ENCODE measurements around the gene ZBTB43.

DNA sequence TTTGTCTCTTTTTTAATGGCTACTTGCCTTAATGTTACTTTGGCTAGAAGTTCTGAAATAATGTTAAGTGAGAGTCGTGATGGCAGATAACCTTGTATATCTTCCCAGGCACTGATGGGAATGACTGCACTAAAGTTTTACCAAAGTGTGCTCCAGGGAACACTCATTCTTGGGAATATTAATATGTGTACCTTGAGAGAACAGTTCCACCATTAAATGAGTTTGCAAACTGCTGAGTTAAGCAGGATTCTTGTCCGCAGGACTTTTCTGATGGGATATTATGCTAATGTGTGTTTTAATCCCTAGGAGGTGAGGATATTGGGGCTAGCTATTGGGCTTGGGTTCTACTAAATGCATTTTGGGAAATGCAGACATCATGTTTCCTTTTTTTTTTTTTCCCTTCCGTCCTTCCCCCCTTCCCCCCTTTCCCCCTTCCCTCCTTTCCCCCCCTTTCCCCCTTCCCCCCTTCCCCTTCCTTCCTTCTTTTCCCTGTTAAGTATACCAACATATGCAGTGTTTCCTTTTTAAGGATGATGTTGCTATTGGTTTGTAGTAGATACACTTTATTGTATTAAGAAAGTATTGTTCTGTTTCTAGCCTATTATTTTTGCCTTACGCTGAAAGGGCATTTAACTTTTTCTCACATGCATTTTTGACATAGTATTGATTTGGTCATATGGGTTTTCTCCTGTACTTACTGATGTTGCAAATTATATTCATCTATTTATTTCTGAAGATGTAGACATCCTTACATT is 71.1 kb downstream of the ZBTB43 start:
- TF ChIP-seq EZH2 (IDR thresholded peaks at IDR 0.05; ENCODE audit: insufficient read depth, low read length), result no peak
- TF ChIP-seq, protein P1, sequence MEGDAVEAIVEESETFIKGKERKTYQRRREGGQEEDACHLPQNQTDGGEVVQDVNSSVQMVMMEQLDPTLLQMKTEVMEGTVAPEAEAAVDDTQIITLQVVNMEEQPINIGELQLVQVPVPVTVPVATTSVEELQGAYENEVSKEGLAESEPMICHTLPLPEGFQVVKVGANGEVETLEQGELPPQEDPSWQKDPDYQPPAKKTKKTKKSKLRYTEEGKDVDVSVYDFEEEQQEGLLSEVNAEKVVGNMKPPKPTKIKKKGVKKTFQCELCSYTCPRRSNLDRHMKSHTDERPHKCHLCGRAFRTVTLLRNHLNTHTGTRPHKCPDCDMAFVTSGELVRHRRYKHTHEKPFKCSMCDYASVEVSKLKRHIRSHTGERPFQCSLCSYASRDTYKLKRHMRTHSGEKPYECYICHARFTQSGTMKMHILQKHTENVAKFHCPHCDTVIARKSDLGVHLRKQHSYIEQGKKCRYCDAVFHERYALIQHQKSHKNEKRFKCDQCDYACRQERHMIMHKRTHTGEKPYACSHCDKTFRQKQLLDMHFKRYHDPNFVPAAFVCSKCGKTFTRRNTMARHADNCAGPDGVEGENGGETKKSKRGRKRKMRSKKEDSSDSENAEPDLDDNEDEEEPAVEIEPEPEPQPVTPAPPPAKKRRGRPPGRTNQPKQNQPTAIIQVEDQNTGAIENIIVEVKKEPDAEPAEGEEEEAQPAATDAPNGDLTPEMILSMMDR (IDR thresholded peaks at IDR 0.05; ENCODE audit: insufficient read depth, low read depth, low read length), result no peak

All from astrocyte (in vitro differentiated cells and primary cell).